HEK293 (cell line): ENCODE results near the gene SPRN.

Experiments used
- HIC1 ChIP-seq: fragments of 450-650 bp; formaldehyde crosslinking; IDR thresholded peaks from 2 replicates; pipeline ENCODE4 v1.5.1; 2016; ENCODE audit warnings: missing biosample characterization, missing genetic modification characterization
- OSR2 ChIP-seq: fragments of 450-650 bp; formaldehyde crosslinking; IDR thresholded peaks from 2 replicates; pipeline ENCODE4 v1.5.1; 2016; ENCODE audit warnings: missing biosample characterization, missing genetic modification characterization
- PRDM4 ChIP-seq: fragments of 450-650 bp; formaldehyde crosslinking; IDR thresholded peaks from 2 replicates; pipeline ENCODE4 v1.5.1; 2017; ENCODE audit warnings: missing biosample characterization, missing genetic modification characterization
- RBAK ChIP-seq: fragments of 450-650 bp; formaldehyde crosslinking; IDR thresholded peaks from 2 replicates; pipeline ENCODE4 v1.5.1; 2016; ENCODE audit warnings: missing biosample characterization, missing genetic modification characterization
- SALL2 ChIP-seq: fragments of 450-650 bp; formaldehyde crosslinking; IDR thresholded peaks from 2 replicates; pipeline ENCODE4 v1.5.0; 2017; ENCODE audit warnings: missing biosample characterization, mild to moderate bottlenecking, missing genetic modification characterization, borderline replicate concordance
- ZNF148 ChIP-seq: fragments of 450-650 bp; formaldehyde crosslinking; IDR thresholded peaks from 2 replicates; pipeline ENCODE4 v1.5.0; 2017; ENCODE audit warnings: missing biosample characterization, missing genetic modification characterization, borderline replicate concordance
- ZNF175 ChIP-seq: fragments of 450-650 bp; formaldehyde crosslinking; IDR thresholded peaks from 2 replicates; pipeline ENCODE4 v1.5.1; 2016; ENCODE audit warnings: missing biosample characterization, missing genetic modification characterization
- ZNF221 ChIP-seq: fragments of 450-650 bp; formaldehyde crosslinking; IDR thresholded peaks from 2 replicates; pipeline ENCODE4 v1.5.1; 2017; ENCODE audit warnings: missing biosample characterization, missing genetic modification characterization, borderline replicate concordance
- ZNF223 ChIP-seq: fragments of 450-650 bp; formaldehyde crosslinking; IDR thresholded peaks from 2 replicates; pipeline ENCODE4 v1.5.1; 2016; ENCODE audit warnings: missing biosample characterization, missing genetic modification characterization
- ZNF239 ChIP-seq: fragments of 450-650 bp; formaldehyde crosslinking; IDR thresholded peaks from 2 replicates; pipeline ENCODE4 v1.5.1; 2016; ENCODE audit warnings: missing biosample characterization, missing genetic modification characterization
- ZNF302 ChIP-seq: fragments of 450-650 bp; formaldehyde crosslinking; IDR thresholded peaks from 2 replicates; pipeline ENCODE4 v1.5.1; 2016; ENCODE audit warnings: missing biosample characterization, missing genetic modification characterization, low read depth
- ZNF324 ChIP-seq: fragments of 450-650 bp; formaldehyde crosslinking; IDR thresholded peaks from 2 replicates; pipeline ENCODE4 v1.5.1; 2016; ENCODE audit warnings: missing biosample characterization, missing genetic modification characterization
- ZNF404 ChIP-seq: fragments of 450-650 bp; formaldehyde crosslinking; IDR thresholded peaks from 2 replicates; pipeline ENCODE4 v1.5.1; 2017; ENCODE audit warnings: missing biosample characterization, missing genetic modification characterization
- ZNF416 ChIP-seq: fragments of 450-650 bp; formaldehyde crosslinking; IDR thresholded peaks from 2 replicates; pipeline ENCODE4 v1.5.1; 2016; ENCODE audit warnings: missing biosample characterization, missing genetic modification characterization
- ZNF521 ChIP-seq: fragments of 450-650 bp; formaldehyde crosslinking; IDR thresholded peaks from 2 replicates; pipeline ENCODE4 v1.5.1; 2017; ENCODE audit warnings: missing biosample characterization, mild to moderate bottlenecking, missing genetic modification characterization
- ZNF530 ChIP-seq: fragments of 450-650 bp; formaldehyde crosslinking; IDR thresholded peaks from 2 replicates; pipeline ENCODE4 v1.5.1; 2016; ENCODE audit warnings: low read depth, missing biosample characterization, missing genetic modification characterization
- ZNF626 ChIP-seq: fragments of 450-650 bp; sonication (Bioruptor Pico); formaldehyde crosslinking; IDR thresholded peaks from 2 replicates; pipeline ENCODE4 v1.5.1; 2018; ENCODE audit warnings: missing biosample characterization, missing genetic modification characterization, inconsistent platforms
- ZNF664 ChIP-seq: fragments of 450-650 bp; formaldehyde crosslinking; IDR thresholded peaks from 2 replicates; pipeline ENCODE4 v1.5.1; 2016; ENCODE audit warnings: missing biosample characterization, missing genetic modification characterization
- ZNF677 ChIP-seq: fragments of 450-650 bp; IDR thresholded peaks from 2 replicates; pipeline ENCODE4 v1.5.0; 2018; ENCODE audit warnings: missing biosample characterization, mild to moderate bottlenecking, missing genetic modification characterization, moderate library complexity
- ZSCAN23 ChIP-seq: fragments of 450-650 bp; formaldehyde crosslinking; IDR thresholded peaks from 2 replicates; pipeline ENCODE4 v1.5.1; 2016; ENCODE audit warnings: missing biosample characterization, missing genetic modification characterization
- TF ChIP-seq, protein P1 (sequence below): fragments of 450-650 bp; formaldehyde crosslinking; IDR thresholded peaks from 2 replicates; pipeline ENCODE4 v1.5.1; 2017; ENCODE audit warnings: missing biosample characterization, mild to moderate bottlenecking, missing genetic modification characterization, moderate library complexity
- TF ChIP-seq, protein P2 (sequence below): fragments of 450-650 bp; formaldehyde crosslinking; IDR thresholded peaks from 2 replicates; pipeline ENCODE4 v1.5.1; 2016; ENCODE audit warnings: missing biosample characterization, missing genetic modification characterization
- TF ChIP-seq, protein P3 (sequence below): fragments of 450-650 bp; formaldehyde crosslinking; IDR thresholded peaks from 2 replicates; pipeline ENCODE4 v1.5.1; 2016; ENCODE audit warnings: missing biosample characterization, missing genetic modification characterization
- TF ChIP-seq, protein P4 (sequence below): fragments of 450-650 bp; formaldehyde crosslinking; IDR thresholded peaks from 2 replicates; pipeline ENCODE4 v1.5.1; 2017; ENCODE audit warnings: missing biosample characterization, missing genetic modification characterization

Gene SPRN

DNA sequence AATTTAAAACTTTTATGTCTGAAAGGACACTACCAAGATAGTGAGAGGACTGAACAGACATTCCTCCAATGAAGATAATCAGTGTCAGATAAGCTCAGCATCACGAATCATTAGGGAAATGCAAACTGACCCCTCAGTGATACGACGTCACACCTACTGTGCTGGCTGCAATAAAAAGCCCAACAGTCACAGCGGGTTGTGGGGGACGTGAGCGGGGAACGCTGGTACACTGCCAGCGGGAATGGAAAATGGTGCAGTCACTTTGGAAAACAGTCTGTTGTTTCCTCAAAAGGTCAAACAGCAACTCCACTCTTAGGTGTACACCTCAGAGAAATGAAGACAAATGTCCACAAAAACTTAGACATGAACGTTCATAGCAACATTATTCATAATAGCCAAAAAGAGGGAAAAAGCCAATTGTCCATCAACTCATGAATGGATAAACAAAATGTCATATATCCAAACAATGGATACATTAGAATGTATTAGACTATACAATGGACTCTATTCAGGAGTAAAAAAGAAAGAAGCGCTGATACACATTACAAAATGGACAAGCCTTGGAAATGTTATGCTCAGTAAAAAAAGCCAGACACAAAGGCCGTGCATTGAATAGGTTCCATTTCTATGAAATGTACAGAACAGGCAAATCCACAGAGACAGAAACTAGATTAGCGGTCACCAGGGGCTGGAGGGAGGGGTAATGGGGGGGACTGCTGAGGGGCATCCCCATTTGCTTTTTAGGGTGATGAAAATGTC lies 48.9 kb downstream of the SPRN start (continued):
- TF ChIP-seq ZNF416 (tag by site-specific recombination): no peak
- TF ChIP-seq ZNF404 (tag by site-specific recombination): no peak
- TF ChIP-seq ZSCAN23 (tag by site-specific recombination): no peak
- TF ChIP-seq, protein P1, sequence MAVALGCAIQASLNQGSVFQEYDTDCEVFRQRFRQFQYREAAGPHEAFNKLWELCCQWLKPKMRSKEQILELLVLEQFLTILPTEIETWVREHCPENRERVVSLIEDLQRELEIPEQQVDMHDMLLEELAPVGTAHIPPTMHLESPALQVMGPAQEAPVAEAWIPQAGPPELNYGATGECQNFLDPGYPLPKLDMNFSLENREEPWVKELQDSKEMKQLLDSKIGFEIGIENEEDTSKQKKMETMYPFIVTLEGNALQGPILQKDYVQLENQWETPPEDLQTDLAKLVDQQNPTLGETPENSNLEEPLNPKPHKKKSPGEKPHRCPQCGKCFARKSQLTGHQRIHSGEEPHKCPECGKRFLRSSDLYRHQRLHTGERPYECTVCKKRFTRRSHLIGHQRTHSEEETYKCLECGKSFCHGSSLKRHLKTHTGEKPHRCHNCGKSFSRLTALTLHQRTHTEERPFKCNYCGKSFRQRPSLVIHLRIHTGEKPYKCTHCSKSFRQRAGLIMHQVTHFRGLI (tag by site-specific recombination): peak; percentile 98
- TF ChIP-seq ZNF626: no peak
- TF ChIP-seq ZNF148 (tag by site-specific recombination): no peak
- TF ChIP-seq RBAK (tag by site-specific recombination): no peak
- TF ChIP-seq, protein P2, sequence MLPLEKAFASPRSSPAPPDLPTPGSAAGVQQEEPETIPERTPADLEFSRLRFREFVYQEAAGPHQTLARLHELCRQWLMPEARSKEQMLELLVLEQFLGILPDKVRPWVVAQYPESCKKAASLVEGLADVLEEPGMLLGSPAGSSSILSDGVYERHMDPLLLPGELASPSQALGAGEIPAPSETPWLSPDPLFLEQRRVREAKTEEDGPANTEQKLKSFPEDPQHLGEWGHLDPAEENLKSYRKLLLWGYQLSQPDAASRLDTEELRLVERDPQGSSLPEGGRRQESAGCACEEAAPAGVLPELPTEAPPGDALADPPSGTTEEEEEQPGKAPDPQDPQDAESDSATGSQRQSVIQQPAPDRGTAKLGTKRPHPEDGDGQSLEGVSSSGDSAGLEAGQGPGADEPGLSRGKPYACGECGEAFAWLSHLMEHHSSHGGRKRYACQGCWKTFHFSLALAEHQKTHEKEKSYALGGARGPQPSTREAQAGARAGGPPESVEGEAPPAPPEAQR (tag by site-specific recombination): no peak
- TF ChIP-seq ZNF324 (tag by site-specific recombination): 0 out of 2 replicates have a peak, but pooled peaks have one; percentile 35
- TF ChIP-seq OSR2: peak; percentile 63
- TF ChIP-seq ZNF664 (tag by site-specific recombination): no peak
- peak; percentile 68; the same call in 1 of the 2 replicates for TF ChIP-seq PRDM4 (tag by site-specific recombination)
- no peak for TF ChIP-seq ZNF221
- no peak for TF ChIP-seq SALL2 (tag by site-specific recombination)
- TF ChIP-seq ZNF239 (tag by site-specific recombination): no peak
- no peak for TF ChIP-seq ZNF223 (tag by site-specific recombination)
- TF ChIP-seq, protein P3, sequence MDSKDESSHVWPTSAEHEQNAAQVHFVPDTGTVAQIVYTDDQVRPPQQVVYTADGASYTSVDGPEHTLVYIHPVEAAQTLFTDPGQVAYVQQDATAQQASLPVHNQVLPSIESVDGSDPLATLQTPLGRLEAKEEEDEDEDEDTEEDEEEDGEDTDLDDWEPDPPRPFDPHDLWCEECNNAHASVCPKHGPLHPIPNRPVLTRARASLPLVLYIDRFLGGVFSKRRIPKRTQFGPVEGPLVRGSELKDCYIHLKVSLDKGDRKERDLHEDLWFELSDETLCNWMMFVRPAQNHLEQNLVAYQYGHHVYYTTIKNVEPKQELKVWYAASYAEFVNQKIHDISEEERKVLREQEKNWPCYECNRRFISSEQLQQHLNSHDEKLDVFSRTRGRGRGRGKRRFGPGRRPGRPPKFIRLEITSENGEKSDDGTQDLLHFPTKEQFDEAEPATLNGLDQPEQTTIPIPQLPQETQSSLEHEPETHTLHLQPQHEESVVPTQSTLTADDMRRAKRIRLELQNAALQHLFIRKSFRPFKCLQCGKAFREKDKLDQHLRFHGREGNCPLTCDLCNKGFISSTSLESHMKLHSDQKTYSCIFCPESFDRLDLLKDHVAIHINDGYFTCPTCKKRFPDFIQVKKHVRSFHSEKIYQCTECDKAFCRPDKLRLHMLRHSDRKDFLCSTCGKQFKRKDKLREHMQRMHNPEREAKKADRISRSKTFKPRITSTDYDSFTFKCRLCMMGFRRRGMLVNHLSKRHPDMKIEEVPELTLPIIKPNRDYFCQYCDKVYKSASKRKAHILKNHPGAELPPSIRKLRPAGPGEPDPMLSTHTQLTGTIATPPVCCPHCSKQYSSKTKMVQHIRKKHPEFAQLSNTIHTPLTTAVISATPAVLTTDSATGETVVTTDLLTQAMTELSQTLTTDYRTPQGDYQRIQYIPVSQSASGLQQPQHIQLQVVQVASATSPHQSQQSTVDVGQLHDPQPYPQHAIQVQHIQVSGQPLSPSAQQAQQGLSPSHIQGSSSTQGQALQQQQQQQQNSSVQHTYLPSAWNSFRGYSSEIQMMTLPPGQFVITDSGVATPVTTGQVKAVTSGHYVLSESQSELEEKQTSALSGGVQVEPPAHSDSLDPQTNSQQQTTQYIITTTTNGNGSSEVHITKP (tag by site-specific recombination): peak; percentile 74
- TF ChIP-seq, protein P4, sequence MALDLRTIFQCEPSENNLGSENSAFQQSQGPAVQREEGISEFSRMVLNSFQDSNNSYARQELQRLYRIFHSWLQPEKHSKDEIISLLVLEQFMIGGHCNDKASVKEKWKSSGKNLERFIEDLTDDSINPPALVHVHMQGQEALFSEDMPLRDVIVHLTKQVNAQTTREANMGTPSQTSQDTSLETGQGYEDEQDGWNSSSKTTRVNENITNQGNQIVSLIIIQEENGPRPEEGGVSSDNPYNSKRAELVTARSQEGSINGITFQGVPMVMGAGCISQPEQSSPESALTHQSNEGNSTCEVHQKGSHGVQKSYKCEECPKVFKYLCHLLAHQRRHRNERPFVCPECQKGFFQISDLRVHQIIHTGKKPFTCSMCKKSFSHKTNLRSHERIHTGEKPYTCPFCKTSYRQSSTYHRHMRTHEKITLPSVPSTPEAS (tag by site-specific recombination): no peak
- TF ChIP-seq ZNF521 (tag by site-specific recombination): no peak
- TF ChIP-seq HIC1 (tag by site-specific recombination): peak; percentile 75
- no peak for TF ChIP-seq ZNF175 (tag by site-specific recombination)
- no peak for TF ChIP-seq ZNF302 (tag by site-specific recombination)
- TF ChIP-seq ZNF677 (tag by site-specific recombination): no peak
- TF ChIP-seq ZNF530 (tag by site-specific recombination): no peak
